ENCODE data around the gene AK2.
A peak's percentile ranks its signal among the peaks of the same experiment; 100 is the strongest.

The AK2 gene

GRCh38 chr1:33009561-33009960 is 27.1 kb downstream of the AK2 start:
- no peak for TF ChIP-seq CTCF (IDR thresholded peaks at IDR 0.05; ENCODE audit: unreplicated experiment in 3 of 3)
- Mint-ChIP-seq H3K27me3 (ENCODE audit: low read depth) (no peaks in the 10 kb centered on the region), H3K4me1 (peaks cover 33% of the 10 kb centered on the region), H3K36me3 (ENCODE audit: low read depth) (peaks cover 68% of the 10 kb centered on the region), H3K27ac (no peak overlapping the region), H3K9me3 (no peaks in the 10 kb centered on the region), H3K4me3 (no peak overlapping the region)

- no peak for TF ChIP-seq CTCF (IDR thresholded peaks at IDR 0.05; ENCODE audit: unreplicated experiment in 3 of 3)
- Mint-ChIP-seq H3K4me3 (no peak overlapping the region), H3K27me3 (ENCODE audit: low read depth) (no peaks in the 10 kb centered on the region), H3K27ac (no peak overlapping the region), H3K36me3 (ENCODE audit: low read depth) (peaks cover 59% of the 10 kb centered on the region), H3K9me3 (no peaks in the 10 kb centered on the region), H3K4me1 (peaks cover 33% of the 10 kb centered on the region)
These were observed 28.4 kb downstream of the AK2 start for GRCh38 chr1:33008051-33008914.

GRCh38 chr1:33007190-33008050 is 29.3 kb downstream of the AK2 start:
- H3K9me3 Mint-ChIP-seq: no peaks in the 10 kb centered on the region
- peaks cover 33% of the 10 kb centered on the region for H3K4me1 Mint-ChIP-seq
- H3K27ac Mint-ChIP-seq: peak overlapping the region; percentile 44 to 78 (median 55)
- TF ChIP-seq CTCF (IDR thresholded peaks at IDR 0.05; ENCODE audit: unreplicated experiment in 3 of 3): peak; percentile 34 to 36 (median 34)
- peaks cover 50% of the 10 kb centered on the region for H3K36me3 Mint-ChIP-seq (ENCODE audit: low read depth)
- no peak overlapping the region for H3K4me3 Mint-ChIP-seq
- H3K27me3 Mint-ChIP-seq (ENCODE audit: low read depth): no peaks in the 10 kb centered on the region

DNA sequence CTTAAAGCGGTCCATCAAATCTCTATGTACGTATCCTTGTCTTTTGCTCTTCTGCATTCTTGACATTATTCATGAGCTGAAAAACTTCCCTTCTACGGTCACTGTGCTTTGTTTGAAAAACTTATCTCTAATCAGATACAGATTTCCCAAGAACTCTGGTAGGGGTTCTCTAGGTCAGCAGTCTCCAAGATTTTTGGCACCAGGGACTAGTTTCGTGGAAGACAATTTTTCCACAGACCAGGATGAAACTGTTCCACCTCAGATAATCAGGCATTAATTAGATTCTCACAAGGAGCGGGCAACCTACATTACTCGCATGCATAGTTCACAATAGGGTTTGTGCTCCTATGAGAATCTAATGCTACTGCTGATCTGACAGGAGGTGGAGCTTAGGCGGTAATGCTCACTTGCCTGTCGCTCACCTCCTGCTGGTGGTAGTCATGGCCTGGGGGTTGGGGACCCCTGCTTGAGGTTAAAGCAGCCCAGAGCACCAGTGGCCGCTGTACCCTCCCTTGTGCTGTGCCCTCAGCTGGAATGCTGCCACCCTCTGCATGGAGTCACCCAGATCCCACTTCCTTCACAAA is 30.8 kb downstream of the AK2 start:
- H3K4me1 Mint-ChIP-seq: peaks cover 19% of the 10 kb centered on the region
- H3K27ac Mint-ChIP-seq: peak overlapping the region in 2 of 3 experiments; percentile 19 to 62
- no peaks in the 10 kb centered on the region for H3K27me3 Mint-ChIP-seq (ENCODE audit: low read depth)
- H3K36me3 Mint-ChIP-seq (ENCODE audit: low read depth): peaks cover 36% of the 10 kb centered on the region
- H3K4me3 Mint-ChIP-seq: no peak overlapping the region
- TF ChIP-seq CTCF (IDR thresholded peaks at IDR 0.05; ENCODE audit: unreplicated experiment in 3 of 3): no peak
- H3K9me3 Mint-ChIP-seq: no peaks in the 10 kb centered on the region

DNA sequence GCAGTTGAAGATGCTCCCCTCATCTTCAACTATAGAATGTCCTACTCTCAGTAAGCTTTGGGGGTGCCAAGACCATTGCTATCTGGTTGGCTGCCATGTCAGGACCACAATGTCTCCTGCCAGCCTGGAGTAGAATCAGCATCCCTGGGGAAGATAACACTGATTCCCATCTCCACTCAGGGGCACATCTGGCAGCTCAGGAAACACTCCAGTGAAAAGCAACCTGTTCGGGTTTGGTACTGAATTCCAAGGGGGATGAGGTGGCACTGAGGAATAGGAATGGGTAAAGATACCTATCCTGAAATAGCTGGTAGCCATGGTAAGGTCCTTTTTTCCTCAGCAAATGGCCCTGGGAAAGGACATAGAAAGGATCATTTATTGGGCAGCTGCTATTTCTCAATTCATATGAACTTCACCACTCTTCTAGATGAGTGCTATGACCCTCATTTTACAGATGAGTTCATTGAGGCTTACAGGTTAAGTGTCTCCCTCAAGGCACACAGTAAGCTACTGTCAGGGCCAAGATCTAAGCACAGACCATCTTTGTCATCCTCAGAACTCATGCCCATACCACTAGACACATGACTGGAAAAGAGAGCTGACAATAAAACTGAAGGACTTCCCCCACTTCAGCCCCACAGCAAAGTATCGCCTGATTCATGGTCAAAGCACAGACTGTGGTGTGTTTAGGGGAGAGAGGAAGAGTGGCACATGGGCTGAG is 31.4 kb downstream of the AK2 start:
- no peaks in the 10 kb centered on the region for H3K27me3 Mint-ChIP-seq (ENCODE audit: low read depth)
- H3K4me1 Mint-ChIP-seq: peaks cover 22% of the 10 kb centered on the region
- no peaks in the 10 kb centered on the region for H3K9me3 Mint-ChIP-seq
- H3K27ac Mint-ChIP-seq: peak overlapping the region in 2 of 3 experiments; percentile 19 to 62
- peaks cover 30% of the 10 kb centered on the region for H3K36me3 Mint-ChIP-seq (ENCODE audit: low read depth)
- no peak overlapping the region for H3K4me3 Mint-ChIP-seq
- no peak for TF ChIP-seq CTCF (IDR thresholded peaks at IDR 0.05; ENCODE audit: unreplicated experiment in 3 of 3)

Measured in nephron (organoid).